ENCODE results near the gene RPTOR.

Gene RPTOR, protein sequence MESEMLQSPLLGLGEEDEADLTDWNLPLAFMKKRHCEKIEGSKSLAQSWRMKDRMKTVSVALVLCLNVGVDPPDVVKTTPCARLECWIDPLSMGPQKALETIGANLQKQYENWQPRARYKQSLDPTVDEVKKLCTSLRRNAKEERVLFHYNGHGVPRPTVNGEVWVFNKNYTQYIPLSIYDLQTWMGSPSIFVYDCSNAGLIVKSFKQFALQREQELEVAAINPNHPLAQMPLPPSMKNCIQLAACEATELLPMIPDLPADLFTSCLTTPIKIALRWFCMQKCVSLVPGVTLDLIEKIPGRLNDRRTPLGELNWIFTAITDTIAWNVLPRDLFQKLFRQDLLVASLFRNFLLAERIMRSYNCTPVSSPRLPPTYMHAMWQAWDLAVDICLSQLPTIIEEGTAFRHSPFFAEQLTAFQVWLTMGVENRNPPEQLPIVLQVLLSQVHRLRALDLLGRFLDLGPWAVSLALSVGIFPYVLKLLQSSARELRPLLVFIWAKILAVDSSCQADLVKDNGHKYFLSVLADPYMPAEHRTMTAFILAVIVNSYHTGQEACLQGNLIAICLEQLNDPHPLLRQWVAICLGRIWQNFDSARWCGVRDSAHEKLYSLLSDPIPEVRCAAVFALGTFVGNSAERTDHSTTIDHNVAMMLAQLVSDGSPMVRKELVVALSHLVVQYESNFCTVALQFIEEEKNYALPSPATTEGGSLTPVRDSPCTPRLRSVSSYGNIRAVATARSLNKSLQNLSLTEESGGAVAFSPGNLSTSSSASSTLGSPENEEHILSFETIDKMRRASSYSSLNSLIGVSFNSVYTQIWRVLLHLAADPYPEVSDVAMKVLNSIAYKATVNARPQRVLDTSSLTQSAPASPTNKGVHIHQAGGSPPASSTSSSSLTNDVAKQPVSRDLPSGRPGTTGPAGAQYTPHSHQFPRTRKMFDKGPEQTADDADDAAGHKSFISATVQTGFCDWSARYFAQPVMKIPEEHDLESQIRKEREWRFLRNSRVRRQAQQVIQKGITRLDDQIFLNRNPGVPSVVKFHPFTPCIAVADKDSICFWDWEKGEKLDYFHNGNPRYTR (N-terminal part only)

GRCh38 chr17:80544655-80545498 is at the start of gene RPTOR:
Gene RPTOR (plus strand): TSS chr17:80544838. CDS start chr17:80545630, 792 bp downstream.
- Histone ChIP-seq H2AFZ (ENCODE audit: low read depth, low read length) (peak within 1 kb of the TSS; percentile 75), H3K4me1 (ENCODE audit: insufficient read depth, low read length) (peaks cover 38% of the 10 kb centered on the region), H3K27ac (ENCODE audit: low read length) (peak within 1 kb of the TSS; percentile 82), H3K4me2 (ENCODE audit: insufficient read depth, low read length) (peak within 1 kb of the TSS; percentile 80), H3K9ac (ENCODE audit: low read depth, low read length) (peak within 1 kb of the TSS; percentile 80), H3K27me3 (ENCODE audit: insufficient read depth, low read length, poor library complexity) (no peaks in the 10 kb centered on the region), H3K9me3 (ENCODE audit: insufficient read depth, low read length, severe bottlenecking) (no peaks in the 10 kb centered on the region), H4K20me1 (ENCODE audit: insufficient read depth, low read length) (peaks cover 15% of the 10 kb centered on the region; the same call in 1 of the 2 replicates), H3K79me2 (ENCODE audit: insufficient read depth, low read length) (peaks cover 52% of the 10 kb centered on the region), H3K36me3 (ENCODE audit: insufficient read depth, low read length) (peaks cover 11% of the 10 kb centered on the region; the same call in 1 of the 2 replicates), H3K4me3 (ENCODE audit: low read depth in 1 of 2, low read length in 2 of 2) (peak within 1 kb of the TSS; percentile 72 to 77; a peak in 3 of 4 replicates)
- ATAC-seq (ENCODE audit: insufficient read depth, low read depth) (peak; percentile 95), DNase-seq (peak; percentile 94)
- TF ChIP-seq, protein P1, sequence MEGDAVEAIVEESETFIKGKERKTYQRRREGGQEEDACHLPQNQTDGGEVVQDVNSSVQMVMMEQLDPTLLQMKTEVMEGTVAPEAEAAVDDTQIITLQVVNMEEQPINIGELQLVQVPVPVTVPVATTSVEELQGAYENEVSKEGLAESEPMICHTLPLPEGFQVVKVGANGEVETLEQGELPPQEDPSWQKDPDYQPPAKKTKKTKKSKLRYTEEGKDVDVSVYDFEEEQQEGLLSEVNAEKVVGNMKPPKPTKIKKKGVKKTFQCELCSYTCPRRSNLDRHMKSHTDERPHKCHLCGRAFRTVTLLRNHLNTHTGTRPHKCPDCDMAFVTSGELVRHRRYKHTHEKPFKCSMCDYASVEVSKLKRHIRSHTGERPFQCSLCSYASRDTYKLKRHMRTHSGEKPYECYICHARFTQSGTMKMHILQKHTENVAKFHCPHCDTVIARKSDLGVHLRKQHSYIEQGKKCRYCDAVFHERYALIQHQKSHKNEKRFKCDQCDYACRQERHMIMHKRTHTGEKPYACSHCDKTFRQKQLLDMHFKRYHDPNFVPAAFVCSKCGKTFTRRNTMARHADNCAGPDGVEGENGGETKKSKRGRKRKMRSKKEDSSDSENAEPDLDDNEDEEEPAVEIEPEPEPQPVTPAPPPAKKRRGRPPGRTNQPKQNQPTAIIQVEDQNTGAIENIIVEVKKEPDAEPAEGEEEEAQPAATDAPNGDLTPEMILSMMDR (IDR thresholded peaks at IDR 0.05; ENCODE audit: borderline replicate concordance, extremely low read depth, low read length, poor library complexity, severe bottlenecking) = peak; percentile 3
- TF ChIP-seq EZH2 (IDR thresholded peaks at IDR 0.05; ENCODE audit: borderline replicate concordance, low read depth, low read length, severe bottlenecking) = no peak

GRCh38 chr17:80497726-80498241 is 46.9 kb upstream of the RPTOR start:
- Histone ChIP-seq H3K4me3 (ENCODE audit: low read depth in 1 of 2, low read length in 2 of 2) (no peak overlapping the region), H3K4me2 (ENCODE audit: insufficient read depth, low read length) (no peak overlapping the region), H3K27ac (ENCODE audit: low read length) (no peak overlapping the region)

More at GRCh38 chr17:80497726-80498241, 46.9 kb upstream of the RPTOR start:
- no peak overlapping the region for H2AFZ ChIP-seq (ENCODE audit: low read depth, low read length)
- no peaks in the 10 kb centered on the region for H3K9me3 ChIP-seq (ENCODE audit: insufficient read depth, low read length, severe bottlenecking)
- DNase-seq (no peak), ATAC-seq (ENCODE audit: insufficient read depth, low read depth) (0 out of 3 replicates have a peak, but pooled peaks have one; percentile 17)
- H3K9ac ChIP-seq (ENCODE audit: low read depth, low read length) = no peak overlapping the region
- H3K36me3 ChIP-seq (ENCODE audit: insufficient read depth, low read length) = no peaks in the 10 kb centered on the region
- H4K20me1 ChIP-seq (ENCODE audit: insufficient read depth, low read length) = no peaks in the 10 kb centered on the region; the same call in 1 of the 2 replicates
- H3K27me3 ChIP-seq (ENCODE audit: insufficient read depth, low read length, poor library complexity) = no peaks in the 10 kb centered on the region
- TF ChIP-seq EZH2 (IDR thresholded peaks at IDR 0.05; ENCODE audit: borderline replicate concordance, low read depth, low read length, severe bottlenecking) = no peak
- TF ChIP-seq, protein P1 (IDR thresholded peaks at IDR 0.05; ENCODE audit: borderline replicate concordance, extremely low read depth, low read length, poor library complexity, severe bottlenecking) = no peak
- no peaks in the 10 kb centered on the region for H3K4me1 ChIP-seq (ENCODE audit: insufficient read depth, low read length)
- H3K79me2 ChIP-seq (ENCODE audit: insufficient read depth, low read length) = no peaks in the 10 kb centered on the region
